GM23338 (cell line): ENCODE results near the gene HEATR1. TPM values are rescaled to one million over a fixed set of nuclear protein-coding genes. Genes with fewer than 3 reads are reported as not detected.

Source experiments
- ATAC-seq: fragments of 200-7000 bp; cut with Tn5 transposase; 3 replicates; pipeline ENCODE4 v1.9.1; 2020
- DNase-seq: peaks from one replicate; pipeline ENCODE4 v3.0.0-alpha.2; 2015; ENCODE audit warnings: low spot score
- H2AFZ ChIP-seq: fragments of 200-600 bp; sonication (generic); 2 replicates; pipeline ENCODE4 v1.8.0; 2016; ENCODE audit warnings: antibody characterized with exemption, mild to moderate bottlenecking, moderate library complexity
- H3F3A ChIP-seq: fragments of 200-600 bp; sonication (generic); replicated peaks from 2 replicates; pipeline ENCODE4 v1.8.0; 2017; ENCODE audit warnings: antibody characterized with exemption, mixed run types, low read depth
- H3K27ac ChIP-seq: fragments of 200-600 bp; sonication (generic); 2 replicates; pipeline ENCODE4 v1.6.1; 2016; ENCODE audit warnings: low read depth
- H3K27me3 ChIP-seq: fragments of 200-600 bp; sonication (generic); 2 replicates; pipeline ENCODE4 v1.8.0; 2016; ENCODE audit warnings: mild to moderate bottlenecking, mixed run types, moderate library complexity; ENCODE audit not compliant: insufficient read depth
- H3K36me3 ChIP-seq: fragments of 200-600 bp; sonication (generic); 2 replicates; pipeline ENCODE4 v1.8.0; 2016; ENCODE audit warnings: mild to moderate bottlenecking; ENCODE audit not compliant: insufficient read depth
- H3K4me1 ChIP-seq: fragments of 200-600 bp; sonication (generic); 2 replicates; pipeline ENCODE4 v1.8.0; 2016; ENCODE audit warnings: mild to moderate bottlenecking, moderate library complexity; ENCODE audit not compliant: insufficient read depth
- H3K4me2 ChIP-seq: fragments of 200-600 bp; sonication (generic); 2 replicates; pipeline ENCODE4 v1.7.1; 2017; ENCODE audit warnings: mixed run types
- H3K4me3 ChIP-seq: fragments of 200-600 bp; sonication (generic); 2 replicates; pipeline ENCODE4 v1.6.1; 2016; ENCODE audit warnings: mixed run types
- H3K79me2 ChIP-seq: fragments of 200-600 bp; sonication (generic); replicated peaks from 2 replicates; pipeline ENCODE4 v1.8.0; 2017; ENCODE audit warnings: mild to moderate bottlenecking; ENCODE audit not compliant: insufficient read depth
- H3K9me2 ChIP-seq: fragments of 200-600 bp; sonication (generic); 2 replicates; pipeline ENCODE4 v1.8.0; 2017; ENCODE audit not compliant: insufficient read depth
- H4K20me1 ChIP-seq: fragments of 200-600 bp; sonication (generic); replicated peaks from 2 replicates; pipeline ENCODE4 v1.8.0; 2017; ENCODE audit warnings: mild to moderate bottlenecking; ENCODE audit not compliant: insufficient read depth
- H3K27ac Mint-ChIP-seq: 2 replicates; pipeline ENCODE4 v1.8.0; 2020; ENCODE audit warnings: inconsistent platforms, mild to moderate bottlenecking, moderate library complexity, mixed read lengths
- H3K27me3 Mint-ChIP-seq: 3 replicates; pipeline ENCODE4 v1.8.0; 2022; ENCODE audit warnings: low read depth, mild to moderate bottlenecking, moderate library complexity, mixed read lengths, inconsistent platforms; ENCODE audit not compliant: insufficient read depth, poor library complexity
- H3K36me3 Mint-ChIP-seq: 3 replicates; pipeline ENCODE4 v1.8.0; 2021; ENCODE audit warnings: low read depth, mild to moderate bottlenecking, inconsistent platforms, moderate library complexity, mixed read lengths
- H3K4me1 Mint-ChIP-seq: 3 replicates; pipeline ENCODE4 v1.8.0; 2020; ENCODE audit warnings: mild to moderate bottlenecking, inconsistent platforms, mixed read lengths
- H3K4me3 Mint-ChIP-seq: 3 replicates; pipeline ENCODE4 v1.8.0; 2021; ENCODE audit warnings: moderate library complexity, mild to moderate bottlenecking, inconsistent platforms, mixed read lengths
- H3K9me3 Mint-ChIP-seq: 3 replicates; pipeline ENCODE4 v1.8.0; 2020; ENCODE audit warnings: moderate library complexity, mild to moderate bottlenecking, inconsistent platforms, mixed read lengths
- CREB1 ChIP-seq: fragments of 250-450 bp; sonication (Bioruptor Pico); IDR thresholded peaks from 2 replicates; pipeline ENCODE4 v1.5.0; 2020; ENCODE audit warnings: low read depth, mild to moderate bottlenecking, moderate library complexity
- EZH2phosphoT487 ChIP-seq: fragments of 200-600 bp; sonication (generic); IDR thresholded peaks from one replicate; pipeline ENCODE4 v1.8.1; 2018; ENCODE audit warnings: antibody characterized with exemption; ENCODE audit not compliant: unreplicated experiment
- JUNB ChIP-seq: IDR thresholded peaks from one replicate; pipeline ENCODE4 v1.6.1; 2016; ENCODE audit warnings: antibody characterized with exemption; ENCODE audit not compliant: unreplicated experiment
- POLR2AphosphoS5 ChIP-seq: IDR thresholded peaks from 2 replicates; pipeline ENCODE4 v1.6.1; 2016; ENCODE audit warnings: antibody characterized with exemption, low read depth
- STAT1 ChIP-seq: IDR thresholded peaks from one replicate; pipeline ENCODE4 v1.6.1; 2016; ENCODE audit warnings: antibody characterized with exemption; ENCODE audit not compliant: unreplicated experiment
- ZNF331 ChIP-seq: fragments of 250-450 bp; sonication (Bioruptor Pico); IDR thresholded peaks from 2 replicates; pipeline ENCODE4 v1.5.0; 2020; ENCODE audit warnings: low read depth, mild to moderate bottlenecking, moderate library complexity
- polyA plus RNA-seq: library from polyadenylated mRNA; unstranded; fragments of >200 nt; fragmentation: Nextera tagmentation; extraction: Ambion mirVana; gene quantifications from 2 replicates; pipeline ENCODE4 v1.2.1, GENCODE V29; 2016
- total RNA-seq: library from RNA; depleted of rRNA; stranded (reverse); fragments of >200 nt; shearing (Covaris generic); gene quantifications from 2 replicates; pipeline ENCODE4 v1.2.3, GENCODE V29; 2014
- TF ChIP-seq, protein P1 (sequence below), 2 experiments: fragments of 200-600 bp in 1 of 2; sonication (generic) in 1 of 2; conservative IDR thresholded peaks; 2 replicates each; pipeline versions ENCODE4 v1.5.1 to v1.6.1; 2016 to 2017; ENCODE audit warnings: antibody characterized with exemption in 2 of 2, low read depth in 2 of 2, mild to moderate bottlenecking in 2 of 2, moderate library complexity in 1 of 2
- TF ChIP-seq, protein P2 (sequence below): IDR thresholded peaks from one replicate; pipeline ENCODE4 v1.6.1; 2018; ENCODE audit warnings: antibody characterized with exemption; ENCODE audit not compliant: unreplicated experiment
- TF ChIP-seq, protein P3 (sequence below): IDR thresholded peaks from 2 replicates; pipeline ENCODE4 v1.6.1; 2016; ENCODE audit warnings: antibody characterized with exemption

Gene HEATR1
- total and polyA plus RNA-seq, 2 experiments from 2014 or later: 17.2 to 81.1 TPM

DNA sequence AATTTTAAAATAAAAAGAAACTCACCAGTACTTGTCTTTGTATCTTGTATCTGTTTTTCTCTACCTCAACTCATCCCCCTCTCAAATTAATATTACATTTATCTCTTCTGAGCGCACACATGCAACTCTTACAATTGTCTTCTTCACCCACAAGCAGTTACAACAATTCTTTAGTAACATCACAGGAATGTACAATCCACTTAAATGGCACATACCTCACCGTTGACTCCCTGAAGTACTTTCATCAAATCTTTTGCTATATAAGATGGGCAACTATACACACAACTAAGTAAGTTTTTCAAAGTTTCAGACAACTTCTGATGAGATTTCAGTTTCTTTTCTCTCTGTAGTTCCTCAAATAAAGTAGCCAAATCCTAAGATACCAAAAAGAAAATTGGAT is 28.3 kb downstream of the HEATR1 start:
- H3K27ac ChIP-seq: no peak overlapping the region

More for the DNA sequence above, 28.3 kb downstream of the HEATR1 start:
- no peaks in the 10 kb centered on the region for H3K79me2 ChIP-seq
- no peak overlapping the region for H3K4me3 ChIP-seq
- H3K4me1 ChIP-seq: no peaks in the 10 kb centered on the region
- no peaks in the 10 kb centered on the region for H3F3A ChIP-seq
- H3K4me1 Mint-ChIP-seq: no peaks in the 10 kb centered on the region
- H3K9me2 ChIP-seq: no peaks in the 10 kb centered on the region
- no peaks in the 10 kb centered on the region for H3K27me3 ChIP-seq
- DNase-seq (no peak), ATAC-seq (no peak)
- peaks cover 82% of the 10 kb centered on the region for H3K36me3 Mint-ChIP-seq
- H3K9me3 Mint-ChIP-seq: no peaks in the 10 kb centered on the region
- TF ChIP-seq POLR2AphosphoS5: no peak
- no peak for TF ChIP-seq ZNF331
- TF ChIP-seq, protein P1, sequence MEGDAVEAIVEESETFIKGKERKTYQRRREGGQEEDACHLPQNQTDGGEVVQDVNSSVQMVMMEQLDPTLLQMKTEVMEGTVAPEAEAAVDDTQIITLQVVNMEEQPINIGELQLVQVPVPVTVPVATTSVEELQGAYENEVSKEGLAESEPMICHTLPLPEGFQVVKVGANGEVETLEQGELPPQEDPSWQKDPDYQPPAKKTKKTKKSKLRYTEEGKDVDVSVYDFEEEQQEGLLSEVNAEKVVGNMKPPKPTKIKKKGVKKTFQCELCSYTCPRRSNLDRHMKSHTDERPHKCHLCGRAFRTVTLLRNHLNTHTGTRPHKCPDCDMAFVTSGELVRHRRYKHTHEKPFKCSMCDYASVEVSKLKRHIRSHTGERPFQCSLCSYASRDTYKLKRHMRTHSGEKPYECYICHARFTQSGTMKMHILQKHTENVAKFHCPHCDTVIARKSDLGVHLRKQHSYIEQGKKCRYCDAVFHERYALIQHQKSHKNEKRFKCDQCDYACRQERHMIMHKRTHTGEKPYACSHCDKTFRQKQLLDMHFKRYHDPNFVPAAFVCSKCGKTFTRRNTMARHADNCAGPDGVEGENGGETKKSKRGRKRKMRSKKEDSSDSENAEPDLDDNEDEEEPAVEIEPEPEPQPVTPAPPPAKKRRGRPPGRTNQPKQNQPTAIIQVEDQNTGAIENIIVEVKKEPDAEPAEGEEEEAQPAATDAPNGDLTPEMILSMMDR (conservative IDR thresholded peaks at IDR 0.05; ENCODE audit: low read depth in 2 of 2): no peak
- no peak for TF ChIP-seq CREB1 (CRISPR knock-in tag)
- no peak for TF ChIP-seq STAT1
- TF ChIP-seq, protein P2, sequence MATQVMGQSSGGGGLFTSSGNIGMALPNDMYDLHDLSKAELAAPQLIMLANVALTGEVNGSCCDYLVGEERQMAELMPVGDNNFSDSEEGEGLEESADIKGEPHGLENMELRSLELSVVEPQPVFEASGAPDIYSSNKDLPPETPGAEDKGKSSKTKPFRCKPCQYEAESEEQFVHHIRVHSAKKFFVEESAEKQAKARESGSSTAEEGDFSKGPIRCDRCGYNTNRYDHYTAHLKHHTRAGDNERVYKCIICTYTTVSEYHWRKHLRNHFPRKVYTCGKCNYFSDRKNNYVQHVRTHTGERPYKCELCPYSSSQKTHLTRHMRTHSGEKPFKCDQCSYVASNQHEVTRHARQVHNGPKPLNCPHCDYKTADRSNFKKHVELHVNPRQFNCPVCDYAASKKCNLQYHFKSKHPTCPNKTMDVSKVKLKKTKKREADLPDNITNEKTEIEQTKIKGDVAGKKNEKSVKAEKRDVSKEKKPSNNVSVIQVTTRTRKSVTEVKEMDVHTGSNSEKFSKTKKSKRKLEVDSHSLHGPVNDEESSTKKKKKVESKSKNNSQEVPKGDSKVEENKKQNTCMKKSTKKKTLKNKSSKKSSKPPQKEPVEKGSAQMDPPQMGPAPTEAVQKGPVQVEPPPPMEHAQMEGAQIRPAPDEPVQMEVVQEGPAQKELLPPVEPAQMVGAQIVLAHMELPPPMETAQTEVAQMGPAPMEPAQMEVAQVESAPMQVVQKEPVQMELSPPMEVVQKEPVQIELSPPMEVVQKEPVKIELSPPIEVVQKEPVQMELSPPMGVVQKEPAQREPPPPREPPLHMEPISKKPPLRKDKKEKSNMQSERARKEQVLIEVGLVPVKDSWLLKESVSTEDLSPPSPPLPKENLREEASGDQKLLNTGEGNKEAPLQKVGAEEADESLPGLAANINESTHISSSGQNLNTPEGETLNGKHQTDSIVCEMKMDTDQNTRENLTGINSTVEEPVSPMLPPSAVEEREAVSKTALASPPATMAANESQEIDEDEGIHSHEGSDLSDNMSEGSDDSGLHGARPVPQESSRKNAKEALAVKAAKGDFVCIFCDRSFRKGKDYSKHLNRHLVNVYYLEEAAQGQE: no peak
- no peak for TF ChIP-seq EZH2phosphoT487
- no peak for TF ChIP-seq JUNB
- TF ChIP-seq, protein P3, sequence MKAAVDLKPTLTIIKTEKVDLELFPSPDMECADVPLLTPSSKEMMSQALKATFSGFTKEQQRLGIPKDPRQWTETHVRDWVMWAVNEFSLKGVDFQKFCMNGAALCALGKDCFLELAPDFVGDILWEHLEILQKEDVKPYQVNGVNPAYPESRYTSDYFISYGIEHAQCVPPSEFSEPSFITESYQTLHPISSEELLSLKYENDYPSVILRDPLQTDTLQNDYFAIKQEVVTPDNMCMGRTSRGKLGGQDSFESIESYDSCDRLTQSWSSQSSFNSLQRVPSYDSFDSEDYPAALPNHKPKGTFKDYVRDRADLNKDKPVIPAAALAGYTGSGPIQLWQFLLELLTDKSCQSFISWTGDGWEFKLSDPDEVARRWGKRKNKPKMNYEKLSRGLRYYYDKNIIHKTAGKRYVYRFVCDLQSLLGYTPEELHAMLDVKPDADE: no peak
- H4K20me1 ChIP-seq: peaks cover 3% of the 10 kb centered on the region; the same call in 1 of the 2 replicates
- H3K4me3 Mint-ChIP-seq: no peak overlapping the region
- H3K4me2 ChIP-seq: no peak overlapping the region
- H2AFZ ChIP-seq: no peak overlapping the region
- no peaks in the 10 kb centered on the region for H3K27me3 Mint-ChIP-seq
- peaks cover 64% of the 10 kb centered on the region for H3K36me3 ChIP-seq
- H3K27ac Mint-ChIP-seq: no peak overlapping the region
